Liver (tissue), 9 donors: ENCODE data around the gene SRGAP3. TPM values are rescaled to one million over a fixed set of nuclear protein-coding genes. Genes with fewer than 3 reads are reported as not detected.

Experiments
- DNase-seq: peaks from one replicate; pipeline ENCODE4 v3.0.0-alpha.2; 2017; ENCODE audit warnings: low spot score
- H3K27ac ChIP-seq, 2 donors: one replicate each; pipeline ENCODE4 v1.7.0; 2013; ENCODE audit warnings: inconsistent platforms in 2 of 2, low read length in 2 of 2, control low read depth in 1 of 2, low read depth in 1 of 2, mild to moderate bottlenecking in 1 of 2
- H3K27me3 ChIP-seq, 4 donors: one replicate each; pipeline versions ENCODE4 v1.6.1 to v1.7.0; 2013; ENCODE audit warnings: low read length in 3 of 4, inconsistent platforms in 1 of 4, mild to moderate bottlenecking in 1 of 4, moderate library complexity in 1 of 4; ENCODE audit not compliant: control insufficient read depth in 4 of 4, insufficient read depth in 4 of 4
- H3K36me3 ChIP-seq, 4 donors: one replicate each; pipeline versions ENCODE4 v1.6.1 to v1.7.0; 2013; ENCODE audit warnings: low read length in 3 of 4, mild to moderate bottlenecking in 3 of 4, low read depth in 1 of 4, moderate library complexity in 1 of 4; ENCODE audit not compliant: control insufficient read depth in 4 of 4, insufficient read depth in 3 of 4
- H3K4me1 ChIP-seq, 4 donors: one replicate each; pipeline versions ENCODE4 v1.6.1 to v1.7.0; 2013; ENCODE audit warnings: low read length in 3 of 4, mild to moderate bottlenecking in 3 of 4, moderate library complexity in 1 of 4; ENCODE audit not compliant: control insufficient read depth in 4 of 4, insufficient read depth in 4 of 4
- H3K4me3 ChIP-seq, 3 donors: one replicate each; pipeline versions ENCODE4 v1.6.1 to v1.7.0; 2013; ENCODE audit warnings: low read length in 3 of 3, control low read depth in 1 of 3, low read depth in 1 of 3, mild to moderate bottlenecking in 1 of 3
- H3K9ac ChIP-seq, 2 donors: one replicate each; pipeline ENCODE4 v1.7.0; 2013; ENCODE audit warnings: low read length in 2 of 2, mild to moderate bottlenecking in 2 of 2, moderate library complexity in 2 of 2, control low read depth in 1 of 2, low read depth in 1 of 2
- H3K9me3 ChIP-seq, 4 donors: one replicate each; pipeline versions ENCODE4 v1.6.1 to v1.7.0; 2013; ENCODE audit warnings: low read length in 3 of 4; ENCODE audit not compliant: control insufficient read depth in 4 of 4
- EGR1 ChIP-seq, 2 donors: IDR thresholded peaks; 2 replicates each; pipeline ENCODE4 v1.6.1; 2016 to 2018; ENCODE audit warnings: antibody characterized with exemption in 2 of 2, low read depth in 2 of 2
- FOXA1 ChIP-seq: IDR thresholded peaks from 2 replicates; pipeline ENCODE4 v1.6.1; 2016; ENCODE audit warnings: antibody characterized with exemption
- FOXA2 ChIP-seq: IDR thresholded peaks from 2 replicates; pipeline ENCODE4 v1.6.1; 2016; ENCODE audit warnings: antibody characterized with exemption
- GABPA ChIP-seq, 2 donors: IDR thresholded peaks in 1 of 2; conservative IDR thresholded peaks in 1 of 2; 2 replicates each; pipeline ENCODE4 v1.6.1; 2016; ENCODE audit warnings: antibody characterized with exemption in 2 of 2, mild to moderate bottlenecking in 1 of 2, moderate library complexity in 1 of 2
- HNF4A ChIP-seq, 2 donors: conservative IDR thresholded peaks; 2 replicates each; pipeline ENCODE4 v1.6.1; 2016; ENCODE audit warnings: antibody characterized with exemption in 2 of 2, mild to moderate bottlenecking in 2 of 2
- HNF4G ChIP-seq: IDR thresholded peaks from 2 replicates; pipeline ENCODE4 v1.6.1; 2016; ENCODE audit warnings: antibody characterized with exemption
- JUND ChIP-seq, 2 donors: IDR thresholded peaks; 2 replicates each; pipeline ENCODE4 v1.6.1; 2016; ENCODE audit warnings: antibody characterized with exemption in 2 of 2
- MAX ChIP-seq: IDR thresholded peaks from 2 replicates; pipeline ENCODE4 v1.6.1; 2016; ENCODE audit warnings: antibody characterized with exemption
- NR2F2 ChIP-seq: IDR thresholded peaks from 2 replicates; pipeline ENCODE4 v1.6.1; 2016; ENCODE audit warnings: antibody characterized with exemption
- RAD21 ChIP-seq, 2 donors: IDR thresholded peaks; 2 replicates each; pipeline ENCODE4 v1.6.1; 2016; ENCODE audit warnings: antibody characterized with exemption in 2 of 2, mild to moderate bottlenecking in 2 of 2
- RXRA ChIP-seq, 2 donors: IDR thresholded peaks; 2 replicates each; pipeline ENCODE4 v1.6.1; 2017 to 2018; ENCODE audit warnings: antibody characterized with exemption in 2 of 2, mild to moderate bottlenecking in 1 of 2
- SP1 ChIP-seq: IDR thresholded peaks from 2 replicates; pipeline ENCODE4 v1.6.1; 2018; ENCODE audit warnings: antibody characterized with exemption, mild to moderate bottlenecking
- TAF1 ChIP-seq: conservative IDR thresholded peaks from 2 replicates; pipeline ENCODE4 v1.6.1; 2016; ENCODE audit warnings: antibody characterized with exemption, mild to moderate bottlenecking
- YY1 ChIP-seq: IDR thresholded peaks from 2 replicates; pipeline ENCODE4 v1.6.1; 2016; ENCODE audit warnings: antibody characterized with exemption, mild to moderate bottlenecking
- ZBTB33 ChIP-seq: IDR thresholded peaks from 2 replicates; pipeline ENCODE4 v1.6.1; 2016; ENCODE audit warnings: antibody characterized with exemption
- WGBS: extraction: QIAGEN DNeasy Blood & Tissue Kit; methylation state at CpG from one replicate; pipeline ENCODE4 v1.1.7; 2013; 5-methylcytosine and 5-hydroxymethylcytosine counted together
- polyA plus RNA-seq, 2 donors: library from polyadenylated mRNA; stranded (reverse) in 1 of 2; unstranded in 1 of 2; fragments of 200-250 nt in 1 of 2; fragments of >200 nt in 1 of 2; fragmentation: Nextera tagmentation in 1 of 2; extraction: Ambion mirVana in 1 of 2; gene quantifications; one replicate each; pipeline versions ENCODE4 v1.2.1 to v1.2.3, GENCODE V29; 2013 to 2015
- total RNA-seq, 2 donors: library from RNA; depleted of rRNA; stranded (reverse); fragments of >200 nt; gene quantifications; one replicate each; pipeline ENCODE4 v1.2.3, GENCODE V29; 2014
- TF ChIP-seq, protein P1 (sequence below): IDR thresholded peaks from 2 replicates; pipeline ENCODE4 v1.6.1; 2016; ENCODE audit warnings: antibody characterized with exemption, mild to moderate bottlenecking
- TF ChIP-seq, protein P2 (sequence below): fragments of 150-350 bp; IDR thresholded peaks from 2 replicates; pipeline ENCODE4 v1.5.1; 2017; ENCODE audit warnings: improper control_type of control experiment, low read depth, low read length; ENCODE audit not compliant: missing input control
- TF ChIP-seq, protein P3 (sequence below): IDR thresholded peaks from 2 replicates; pipeline ENCODE4 v1.6.1; 2016; ENCODE audit warnings: antibody characterized with exemption
- donor health status: healthy.
- donor health status: healthy.
- donor health status: healthy.
- donor health status: healthy.
- donor health status: healthy.

SRGAP3 gene
- total and polyA plus RNA-seq, 4 donors, result 0.61 to 4.2 (median 1.6) TPM

DNA sequence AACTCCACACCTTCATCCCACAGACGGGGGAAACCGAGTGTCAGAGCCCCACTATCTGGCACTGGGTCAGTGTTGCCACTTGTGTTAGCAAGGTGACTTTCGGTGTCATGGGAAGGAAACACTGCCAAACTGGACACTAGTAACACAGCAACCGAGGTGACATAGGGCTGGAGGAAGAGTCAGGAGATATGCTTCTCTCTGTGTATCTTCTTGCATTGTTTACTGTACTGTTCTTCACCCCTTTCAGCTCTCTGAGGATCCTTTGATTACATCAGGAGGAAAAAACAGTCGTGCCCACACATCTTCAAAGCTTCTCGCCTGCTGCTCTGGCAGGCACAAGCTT is 176.8 kb downstream of the SRGAP3 start:
- TF ChIP-seq FOXA2, result no peak
- no peak for TF ChIP-seq NR2F2
- TF ChIP-seq HNF4A (conservative IDR thresholded peaks at IDR 0.05), result no peak
- TF ChIP-seq, protein P1, sequence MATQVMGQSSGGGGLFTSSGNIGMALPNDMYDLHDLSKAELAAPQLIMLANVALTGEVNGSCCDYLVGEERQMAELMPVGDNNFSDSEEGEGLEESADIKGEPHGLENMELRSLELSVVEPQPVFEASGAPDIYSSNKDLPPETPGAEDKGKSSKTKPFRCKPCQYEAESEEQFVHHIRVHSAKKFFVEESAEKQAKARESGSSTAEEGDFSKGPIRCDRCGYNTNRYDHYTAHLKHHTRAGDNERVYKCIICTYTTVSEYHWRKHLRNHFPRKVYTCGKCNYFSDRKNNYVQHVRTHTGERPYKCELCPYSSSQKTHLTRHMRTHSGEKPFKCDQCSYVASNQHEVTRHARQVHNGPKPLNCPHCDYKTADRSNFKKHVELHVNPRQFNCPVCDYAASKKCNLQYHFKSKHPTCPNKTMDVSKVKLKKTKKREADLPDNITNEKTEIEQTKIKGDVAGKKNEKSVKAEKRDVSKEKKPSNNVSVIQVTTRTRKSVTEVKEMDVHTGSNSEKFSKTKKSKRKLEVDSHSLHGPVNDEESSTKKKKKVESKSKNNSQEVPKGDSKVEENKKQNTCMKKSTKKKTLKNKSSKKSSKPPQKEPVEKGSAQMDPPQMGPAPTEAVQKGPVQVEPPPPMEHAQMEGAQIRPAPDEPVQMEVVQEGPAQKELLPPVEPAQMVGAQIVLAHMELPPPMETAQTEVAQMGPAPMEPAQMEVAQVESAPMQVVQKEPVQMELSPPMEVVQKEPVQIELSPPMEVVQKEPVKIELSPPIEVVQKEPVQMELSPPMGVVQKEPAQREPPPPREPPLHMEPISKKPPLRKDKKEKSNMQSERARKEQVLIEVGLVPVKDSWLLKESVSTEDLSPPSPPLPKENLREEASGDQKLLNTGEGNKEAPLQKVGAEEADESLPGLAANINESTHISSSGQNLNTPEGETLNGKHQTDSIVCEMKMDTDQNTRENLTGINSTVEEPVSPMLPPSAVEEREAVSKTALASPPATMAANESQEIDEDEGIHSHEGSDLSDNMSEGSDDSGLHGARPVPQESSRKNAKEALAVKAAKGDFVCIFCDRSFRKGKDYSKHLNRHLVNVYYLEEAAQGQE, result no peak
- TF ChIP-seq, protein P2, sequence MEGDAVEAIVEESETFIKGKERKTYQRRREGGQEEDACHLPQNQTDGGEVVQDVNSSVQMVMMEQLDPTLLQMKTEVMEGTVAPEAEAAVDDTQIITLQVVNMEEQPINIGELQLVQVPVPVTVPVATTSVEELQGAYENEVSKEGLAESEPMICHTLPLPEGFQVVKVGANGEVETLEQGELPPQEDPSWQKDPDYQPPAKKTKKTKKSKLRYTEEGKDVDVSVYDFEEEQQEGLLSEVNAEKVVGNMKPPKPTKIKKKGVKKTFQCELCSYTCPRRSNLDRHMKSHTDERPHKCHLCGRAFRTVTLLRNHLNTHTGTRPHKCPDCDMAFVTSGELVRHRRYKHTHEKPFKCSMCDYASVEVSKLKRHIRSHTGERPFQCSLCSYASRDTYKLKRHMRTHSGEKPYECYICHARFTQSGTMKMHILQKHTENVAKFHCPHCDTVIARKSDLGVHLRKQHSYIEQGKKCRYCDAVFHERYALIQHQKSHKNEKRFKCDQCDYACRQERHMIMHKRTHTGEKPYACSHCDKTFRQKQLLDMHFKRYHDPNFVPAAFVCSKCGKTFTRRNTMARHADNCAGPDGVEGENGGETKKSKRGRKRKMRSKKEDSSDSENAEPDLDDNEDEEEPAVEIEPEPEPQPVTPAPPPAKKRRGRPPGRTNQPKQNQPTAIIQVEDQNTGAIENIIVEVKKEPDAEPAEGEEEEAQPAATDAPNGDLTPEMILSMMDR, result no peak
- no peak for TF ChIP-seq JUND (IDR thresholded peaks at IDR 0.05)
- TF ChIP-seq SP1, result no peak
- TF ChIP-seq FOXA1, result no peak
- TF ChIP-seq MAX, result no peak
- no peak for TF ChIP-seq YY1
- no peak for TF ChIP-seq ZBTB33
- TF ChIP-seq RAD21 (IDR thresholded peaks at IDR 0.05), result no peak
- TF ChIP-seq TAF1, result no peak
- TF ChIP-seq HNF4G, result no peak
- TF ChIP-seq, protein P3, sequence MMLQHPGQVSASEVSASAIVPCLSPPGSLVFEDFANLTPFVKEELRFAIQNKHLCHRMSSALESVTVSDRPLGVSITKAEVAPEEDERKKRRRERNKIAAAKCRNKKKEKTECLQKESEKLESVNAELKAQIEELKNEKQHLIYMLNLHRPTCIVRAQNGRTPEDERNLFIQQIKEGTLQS, result no peak
- TF ChIP-seq RXRA (IDR thresholded peaks at IDR 0.05), result no peak
- no peak for TF ChIP-seq GABPA (IDR thresholded peaks at IDR 0.05 in 1 of 2, conservative IDR thresholded peaks at IDR 0.05 in 1 of 2)
- no peak for TF ChIP-seq EGR1 (IDR thresholded peaks at IDR 0.05; ENCODE audit: low read depth in 2 of 2)
- H3K27me3 ChIP-seq, result no peaks in the 10 kb centered on the region
- H3K4me1 ChIP-seq, result no peaks in the 10 kb centered on the region
- no peak overlapping the region for H3K27ac ChIP-seq
- DNase-seq, result no peak
- no peak overlapping the region for H3K4me3 ChIP-seq
- no peak overlapping the region for H3K9ac ChIP-seq
- H3K36me3 ChIP-seq, result no peaks in the 10 kb centered on the region
- WGBS, result 85% methylated on average over 6 of the region's 6 CpGs
- no peaks in the 10 kb centered on the region for H3K9me3 ChIP-seq
